GM18508 (cell line): ENCODE data around the gene ANKRD11.
"Not testable (repeated sequence)": the region's sequence is repeated elsewhere in the genome, so short reads cannot be mapped to it uniquely, and the experiment has no call there.

Experiments used
- ATAC-seq: cut with Tn5 transposase; IDR thresholded peaks from one replicate; pipeline ENCODE4 v1.9.1; 2021; ENCODE audit warnings: moderate number of reproducible peaks; ENCODE audit not compliant: insufficient read depth, unreplicated experiment

ANKRD11 gene

DNA sequence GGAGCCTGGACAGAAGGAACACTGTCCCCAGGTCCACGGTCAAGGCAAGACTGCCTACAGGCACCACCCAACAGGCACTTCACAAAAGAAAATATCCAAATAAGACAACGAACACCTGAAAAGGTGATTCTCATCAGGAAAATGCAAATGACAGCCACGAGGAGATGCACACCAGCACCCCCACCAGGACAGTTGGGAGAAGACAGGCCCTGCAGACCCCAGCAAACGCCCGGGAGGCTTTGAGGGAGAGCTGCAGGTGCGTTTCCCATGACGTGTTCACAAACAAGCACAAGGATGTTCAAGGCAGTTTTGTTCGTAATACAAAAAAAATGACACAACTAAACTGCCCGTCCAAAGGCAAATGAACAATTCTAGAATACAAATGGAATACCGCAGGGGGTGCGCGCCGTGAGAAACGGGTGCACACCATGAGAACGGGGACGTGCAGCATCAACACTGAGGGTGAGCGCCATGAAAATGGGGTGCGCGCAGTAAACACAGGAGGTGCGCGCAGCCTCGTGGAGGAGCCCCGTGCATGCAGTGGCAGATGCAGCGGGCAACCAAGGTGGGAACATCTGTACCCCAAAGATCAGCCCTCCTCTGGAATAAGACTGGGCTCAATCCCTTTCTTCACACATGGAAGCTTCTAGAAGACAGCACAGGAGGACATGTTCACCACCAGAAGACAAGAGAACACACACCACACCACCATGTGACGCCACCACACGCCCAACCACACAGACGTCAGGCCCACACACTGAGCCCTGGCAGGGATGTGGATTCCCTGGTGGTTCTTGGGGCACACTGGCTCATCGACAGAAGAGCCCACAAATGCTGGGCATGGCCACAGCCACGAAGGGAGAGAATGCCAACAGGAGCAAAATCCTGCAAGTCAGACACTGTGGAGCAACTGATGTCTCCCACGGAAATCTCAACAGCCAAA, 181.7 kb downstream of the ANKRD11 start:
- no peak for ATAC-seq

DNA sequence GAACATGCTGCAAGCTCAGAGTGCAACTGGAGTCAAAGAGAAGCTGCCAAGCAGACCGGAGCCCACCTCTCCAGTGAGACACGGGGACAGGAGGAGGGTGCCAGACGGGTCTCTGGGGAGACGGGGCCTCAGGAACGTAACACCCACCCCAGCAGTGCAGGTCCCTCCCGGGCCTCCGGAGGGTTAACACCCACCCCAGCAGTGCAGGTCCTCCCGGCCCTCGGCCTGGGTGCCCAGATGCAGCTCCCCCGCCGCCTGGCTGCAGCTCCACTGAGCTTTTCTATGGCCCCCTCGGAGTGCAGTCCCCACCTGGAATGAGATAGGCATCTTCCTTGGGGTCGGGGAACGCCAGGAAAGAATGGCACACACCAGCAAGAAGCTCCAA, 182.9 kb downstream of the ANKRD11 start:
- ATAC-seq: no peak

DNA sequence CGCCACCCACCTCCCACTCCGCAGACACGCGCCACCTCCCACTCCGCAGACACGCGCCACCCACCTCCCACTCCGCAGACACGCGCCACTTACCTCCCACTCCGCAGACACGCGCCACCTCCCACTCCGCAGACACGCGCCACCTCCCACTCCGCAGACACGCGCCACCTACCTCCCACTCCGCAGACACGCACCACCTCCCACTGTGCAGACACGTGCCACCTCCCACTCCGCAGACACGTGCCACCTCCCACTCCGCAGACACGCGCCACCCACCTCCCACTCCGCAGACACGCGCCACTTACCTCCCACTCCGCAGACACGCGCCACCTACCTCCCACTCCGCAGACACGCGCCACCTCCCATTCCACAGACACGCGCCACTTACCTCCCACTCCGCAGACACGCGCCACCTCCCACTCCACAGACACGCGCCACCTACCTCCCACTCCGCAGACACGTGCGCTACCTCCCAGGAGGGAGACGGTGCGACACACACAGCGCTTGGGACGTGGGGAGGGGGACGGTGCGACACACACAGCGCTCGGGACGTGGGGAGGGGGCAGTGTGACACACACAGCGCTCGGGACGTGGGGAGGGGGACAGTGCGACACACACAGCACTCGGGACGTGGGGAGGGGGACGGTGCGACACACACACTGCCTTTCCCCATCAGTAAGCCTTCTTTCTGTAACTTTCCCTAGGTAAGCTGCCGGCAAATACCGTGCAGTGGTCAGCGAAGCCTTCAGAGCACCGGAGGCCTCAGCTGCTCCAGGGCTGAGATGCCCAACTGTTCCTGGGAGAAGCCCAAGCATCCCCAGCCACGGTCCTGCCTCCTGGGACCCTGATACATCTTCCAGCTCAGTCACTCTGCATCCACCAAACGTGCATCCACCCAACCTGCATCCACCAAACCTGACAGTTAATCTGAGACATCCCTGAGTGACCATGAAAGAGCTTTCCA, 183.6 kb downstream of the ANKRD11 start:
- ATAC-seq: not testable (repeated sequence)

DNA sequence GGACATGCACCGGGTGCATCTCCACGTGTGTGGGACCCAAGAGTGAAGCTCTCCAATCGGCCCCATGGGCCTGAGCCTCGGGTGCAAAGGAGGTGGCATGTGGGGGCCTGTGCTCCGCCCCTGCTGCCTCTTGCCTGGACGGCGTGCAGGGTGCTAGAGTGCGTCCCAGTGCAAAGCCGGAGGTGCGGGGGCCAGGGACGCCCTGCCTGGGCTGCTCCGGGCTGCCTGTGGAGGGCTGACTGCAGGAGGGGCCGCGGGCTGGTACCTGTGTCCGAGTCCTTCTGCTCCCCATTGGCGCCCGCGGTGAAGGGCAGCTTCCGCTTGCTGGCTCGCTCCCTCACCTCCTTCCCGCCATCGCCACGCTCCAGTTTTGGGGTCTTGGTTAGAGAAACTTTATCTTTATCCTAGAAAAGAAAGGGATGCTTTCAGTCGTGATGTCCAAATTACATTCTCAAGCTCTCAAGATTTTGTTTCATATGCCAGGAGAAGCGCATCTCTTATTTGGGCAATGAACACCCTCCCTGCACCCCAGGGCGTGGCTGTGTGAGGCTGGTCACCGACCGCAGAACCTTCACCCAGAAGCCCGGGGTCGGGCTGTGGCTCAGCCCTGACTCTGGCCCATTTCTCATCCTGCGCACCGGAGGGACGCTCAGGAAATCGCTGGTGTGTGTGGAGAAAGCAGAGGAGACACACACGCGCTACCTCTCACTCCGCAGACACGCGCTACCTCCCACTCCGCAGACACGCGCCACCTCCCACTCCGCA, 185.2 kb downstream of the ANKRD11 start:
- no peak for ATAC-seq

DNA sequence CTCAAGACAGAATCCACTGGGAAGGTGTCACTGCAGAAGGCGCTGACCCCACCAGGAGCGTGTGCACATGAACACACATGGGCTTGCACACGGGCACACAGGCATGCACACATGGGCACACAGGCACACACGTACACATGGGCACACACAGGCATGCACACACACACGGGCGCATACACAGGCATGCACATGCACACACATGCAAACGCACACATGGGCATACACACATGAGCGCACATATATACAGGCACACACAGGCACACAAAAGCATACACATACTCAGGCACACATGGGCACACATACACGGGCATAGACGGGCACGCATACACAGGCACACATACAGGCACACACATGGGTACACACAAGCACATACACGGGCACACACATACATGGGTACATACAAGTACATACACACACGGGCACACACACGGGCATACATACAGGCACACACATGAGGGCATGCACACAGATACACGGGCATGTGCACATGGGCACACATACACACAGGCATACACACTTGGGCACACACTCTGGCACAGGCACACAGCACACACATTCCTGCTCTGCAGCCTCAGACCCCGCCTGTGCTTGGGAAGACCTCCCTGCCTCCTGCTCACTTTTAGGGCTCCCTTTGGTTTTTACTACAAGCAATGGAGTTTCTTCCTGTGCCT, 186.0 kb downstream of the ANKRD11 start:
- ATAC-seq: no peak

DNA sequence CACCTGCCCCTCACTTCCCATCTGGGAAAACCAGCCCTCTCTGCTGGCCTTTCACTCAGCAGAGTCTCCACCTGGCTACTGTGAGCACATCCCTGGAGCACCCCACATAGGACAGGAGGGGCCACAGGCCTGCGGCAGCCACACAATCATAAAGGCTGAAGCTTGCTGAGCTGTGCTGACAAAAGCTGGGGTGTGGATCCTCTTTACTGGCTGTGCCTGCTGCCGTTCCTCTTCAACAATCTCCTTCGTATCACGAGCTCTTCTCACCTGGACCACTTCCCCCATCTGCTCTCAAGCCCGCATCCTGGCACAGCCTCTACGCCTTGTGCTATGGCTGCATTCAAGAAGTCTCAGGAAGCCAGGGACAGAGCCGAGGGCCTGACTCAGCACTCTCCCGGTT, 186.7 kb downstream of the ANKRD11 start:
- no peak for ATAC-seq

DNA sequence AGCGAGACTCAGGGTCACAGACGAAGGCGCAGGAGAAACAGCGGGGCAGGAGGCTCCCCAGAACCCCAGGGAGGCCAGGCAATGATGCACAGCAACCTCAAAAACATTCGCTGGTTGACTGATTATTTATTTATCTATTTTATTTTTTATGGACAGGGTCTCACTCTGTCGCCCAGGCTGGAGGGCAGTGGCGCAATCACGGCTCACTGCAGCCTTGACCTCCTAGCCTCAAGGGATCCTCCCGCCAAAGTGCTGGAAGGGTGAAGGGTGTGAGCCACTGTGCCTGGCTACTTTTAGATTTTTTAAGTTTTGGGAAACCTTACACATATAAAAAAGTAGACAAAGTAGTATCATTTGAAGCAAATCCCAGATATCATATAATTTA, 189.4 kb downstream of the ANKRD11 start:
- no peak for ATAC-seq

DNA sequence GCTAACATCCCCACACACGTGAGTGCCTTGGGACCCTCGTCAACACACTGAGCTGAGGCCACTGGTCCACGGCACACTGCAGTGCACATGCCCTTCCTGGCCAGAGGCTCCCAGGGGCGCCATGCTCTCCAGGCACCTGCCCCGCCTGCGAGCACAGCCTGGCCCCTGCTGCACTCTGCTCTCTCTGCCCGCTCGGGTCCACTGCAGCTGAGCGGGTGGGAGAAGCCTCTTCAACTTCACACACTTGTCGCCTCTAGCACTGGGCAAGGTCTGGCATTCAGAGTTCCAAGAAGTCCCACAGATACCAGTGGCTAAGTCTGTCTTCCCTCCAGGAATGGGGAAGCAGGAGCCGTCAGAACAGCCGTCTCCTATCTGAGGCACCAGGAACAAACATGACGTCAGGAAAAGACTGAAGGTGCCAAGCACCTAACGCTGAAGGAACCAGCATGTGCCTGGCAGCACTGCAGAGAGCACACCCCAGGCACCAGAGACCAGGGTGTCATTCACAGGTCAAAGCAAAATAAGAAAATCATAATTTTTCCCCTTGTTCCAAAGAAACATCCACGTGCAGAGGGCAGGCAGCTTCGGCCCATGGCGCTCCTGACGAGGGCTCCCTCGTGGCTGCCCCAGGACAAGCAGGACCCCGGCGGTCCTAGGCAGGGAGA, 189.9 kb downstream of the ANKRD11 start:
- no peak for ATAC-seq

DNA sequence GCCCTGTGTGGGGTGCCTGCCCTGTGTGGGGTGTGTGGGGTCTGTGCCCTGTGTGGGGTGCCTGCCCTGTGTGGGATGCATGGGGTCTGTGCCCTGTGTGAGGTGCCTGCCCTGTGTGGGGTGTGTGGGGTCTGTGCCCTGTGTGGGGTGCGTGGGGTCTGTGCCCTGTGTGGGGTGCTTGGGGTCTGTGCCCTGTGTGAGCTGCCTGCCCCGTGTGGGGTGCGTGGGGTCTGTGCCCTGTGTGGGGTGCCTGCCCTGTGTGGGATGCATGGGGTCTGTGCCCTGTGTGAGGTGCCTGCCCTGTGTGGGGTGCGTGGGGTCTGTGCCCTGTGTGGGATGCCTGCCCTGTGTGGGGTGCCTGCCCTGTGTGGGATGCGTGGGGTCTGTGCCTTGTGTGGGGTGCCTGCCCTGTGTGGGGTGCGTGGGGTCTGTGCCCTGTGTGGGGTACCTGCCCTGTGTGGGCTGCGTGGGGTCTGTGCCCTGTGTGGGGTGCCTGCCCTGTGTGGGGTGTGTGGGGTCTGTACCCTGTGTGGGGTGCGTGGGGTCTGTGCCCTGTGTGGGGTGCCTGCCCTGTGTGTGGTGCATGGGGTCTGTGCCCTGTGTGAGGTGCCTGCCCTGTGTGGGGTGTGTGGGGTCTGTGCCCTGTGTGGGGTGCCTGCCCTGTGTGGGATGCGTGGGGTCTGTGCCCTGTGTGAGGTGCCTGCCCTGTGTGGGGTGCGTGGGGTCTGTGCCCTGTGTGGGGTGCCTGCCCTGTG, 190.8 kb downstream of the ANKRD11 start:
- not testable (repeated sequence) for ATAC-seq

DNA sequence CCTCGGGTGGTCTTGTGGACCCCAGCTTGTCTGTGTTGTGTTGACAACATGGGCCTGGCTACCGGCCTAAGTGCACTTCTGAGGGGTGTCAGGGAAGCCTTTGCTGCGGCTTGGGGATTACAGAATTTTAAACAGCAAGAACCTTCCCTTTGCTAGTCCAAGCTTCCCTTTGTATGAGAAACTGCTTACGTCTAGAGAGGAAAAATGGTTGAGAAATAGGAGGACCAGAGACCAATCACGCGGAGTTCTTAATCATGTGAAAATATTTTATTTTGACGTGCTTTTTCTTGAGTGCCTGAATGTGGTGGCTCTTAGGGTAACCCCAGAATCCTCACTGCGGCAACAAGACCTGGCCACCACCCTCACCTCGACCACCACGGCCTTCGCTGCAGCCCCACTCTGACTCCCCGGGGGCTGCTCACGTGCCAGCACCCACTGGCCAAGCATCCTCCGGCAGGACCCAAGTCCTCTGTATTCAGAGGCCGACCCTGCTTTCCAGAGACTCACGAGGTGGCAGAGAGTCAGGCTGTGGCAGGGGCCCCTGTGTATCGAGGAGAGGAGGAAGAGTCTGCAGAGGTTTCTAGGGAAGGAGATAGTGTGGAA, 191.6 kb downstream of the ANKRD11 start:
- ATAC-seq: no peak

DNA sequence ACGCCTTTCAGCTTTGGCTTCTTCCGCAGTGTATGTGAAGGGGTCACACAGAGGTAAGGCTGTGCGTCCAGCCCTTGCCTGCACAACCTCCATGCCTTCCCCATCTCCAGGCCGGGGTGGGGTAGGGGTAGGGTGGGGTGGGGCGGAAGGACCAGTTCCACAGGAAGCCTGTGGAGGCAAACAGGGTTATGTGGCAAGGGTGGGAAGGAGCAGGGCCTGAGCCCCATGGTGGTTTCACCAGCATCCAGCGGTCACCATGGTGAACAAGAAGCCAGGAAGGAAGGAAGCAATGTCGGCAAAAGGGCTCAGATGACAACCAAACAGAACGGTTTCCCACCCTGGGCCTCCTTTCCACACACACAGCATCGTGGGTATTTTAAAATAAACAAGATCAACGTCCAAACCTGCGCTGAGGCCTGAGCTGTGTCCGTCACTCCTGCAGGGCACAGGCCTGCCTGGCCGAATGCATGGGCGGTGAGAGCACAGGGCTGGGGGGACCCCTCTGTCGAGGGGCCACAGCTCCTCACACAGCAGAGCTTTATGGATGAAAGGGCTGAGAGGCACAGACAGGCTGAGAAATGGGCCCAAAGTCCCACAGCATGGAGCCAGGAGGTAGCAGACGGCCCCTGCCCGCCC, 192.3 kb downstream of the ANKRD11 start:
- ATAC-seq: no peak

DNA sequence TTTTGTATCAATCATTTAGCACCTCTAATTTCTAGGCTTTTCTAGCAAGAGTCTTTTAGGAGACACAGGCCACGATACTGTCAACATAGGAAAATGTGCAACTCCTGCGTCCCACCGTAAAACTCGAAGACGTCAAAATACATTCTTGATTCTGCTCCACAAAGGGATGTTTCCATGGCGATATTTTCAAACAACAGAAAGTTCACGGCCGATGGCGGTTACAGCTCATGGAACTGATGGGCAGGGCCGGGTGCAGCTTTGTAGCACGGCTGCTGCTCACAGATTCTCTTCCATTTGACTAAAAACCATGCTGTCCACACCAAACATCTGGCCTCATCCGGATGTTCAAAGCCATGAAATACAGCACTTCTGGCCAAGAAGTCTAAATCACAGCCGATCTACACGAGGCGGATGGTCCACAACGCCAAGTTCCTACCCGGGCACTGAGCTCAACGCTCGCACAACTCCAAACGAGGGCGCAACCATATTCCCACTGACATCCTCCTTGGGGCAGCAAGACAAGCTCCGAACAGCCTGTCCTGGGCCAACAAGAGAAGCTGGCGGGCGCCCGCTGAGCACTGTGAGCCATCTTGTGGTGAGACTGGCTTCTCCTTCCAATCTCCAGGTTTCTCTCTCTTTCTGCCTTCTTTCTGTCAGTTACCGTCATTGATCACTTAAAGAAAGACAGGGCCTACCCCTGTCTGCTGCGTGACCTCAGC, 193.0 kb downstream of the ANKRD11 start:
- ATAC-seq: no peak

DNA sequence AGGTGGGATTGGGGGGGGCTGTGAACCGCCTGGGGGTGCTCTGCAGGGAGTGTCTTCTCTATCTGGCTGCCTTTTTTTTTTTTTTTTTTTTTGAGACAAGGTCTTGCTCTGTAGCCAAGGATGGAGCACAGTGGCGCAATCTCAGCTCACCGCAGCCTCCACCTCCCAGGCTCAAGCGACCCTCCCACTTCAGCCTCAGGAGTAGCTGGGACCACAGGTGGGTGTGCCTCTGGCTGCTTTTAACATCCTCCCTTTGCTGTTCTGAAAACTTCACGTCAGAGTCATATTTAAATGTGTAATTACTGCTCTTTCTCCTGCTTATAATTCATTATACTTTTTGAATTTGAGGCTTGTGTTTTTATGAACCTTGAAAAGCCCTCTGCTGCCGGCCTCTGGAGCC, 194.4 kb downstream of the ANKRD11 start:
- no peak for ATAC-seq

DNA sequence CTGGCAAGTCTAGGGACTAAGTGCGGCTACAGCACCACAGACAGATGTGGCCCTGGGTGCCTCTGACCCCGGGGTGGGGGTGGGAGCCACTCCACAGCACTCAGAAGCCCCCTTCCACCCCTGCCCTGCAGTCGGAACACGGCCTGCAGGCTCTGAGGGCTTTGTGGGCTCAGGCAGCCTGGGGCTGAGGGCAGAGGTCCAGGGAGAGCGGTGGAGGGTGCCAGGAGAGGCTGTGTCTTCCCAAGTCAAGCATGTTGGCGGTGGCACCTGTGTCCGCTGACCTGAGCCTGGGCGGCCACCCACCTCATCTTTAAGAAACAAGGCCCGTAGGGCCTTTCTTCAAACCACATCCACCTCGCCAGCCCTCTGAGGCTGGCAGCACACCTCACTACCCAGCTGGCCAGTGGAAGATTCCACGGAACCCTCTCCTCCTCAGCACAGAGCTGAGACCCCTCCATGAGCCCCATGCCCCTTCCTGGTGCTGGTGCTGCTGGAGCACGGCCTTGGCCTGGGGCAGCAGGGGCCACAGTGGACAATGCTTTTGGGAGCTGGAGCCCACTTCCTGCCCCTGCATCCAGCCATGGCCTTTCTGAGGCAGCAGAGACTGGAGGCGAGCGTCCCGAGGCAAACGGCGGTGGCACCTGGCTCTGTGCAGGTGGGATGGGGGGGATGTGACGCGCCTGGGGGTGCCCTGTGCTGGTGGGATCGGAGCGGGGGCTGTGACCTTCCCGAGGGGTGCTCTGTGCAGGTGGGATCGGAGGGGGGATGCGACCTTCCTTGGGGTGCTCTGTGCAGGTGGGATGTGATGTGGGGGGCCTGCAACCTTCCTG, 195.1 kb downstream of the ANKRD11 start:
- ATAC-seq: no peak

DNA sequence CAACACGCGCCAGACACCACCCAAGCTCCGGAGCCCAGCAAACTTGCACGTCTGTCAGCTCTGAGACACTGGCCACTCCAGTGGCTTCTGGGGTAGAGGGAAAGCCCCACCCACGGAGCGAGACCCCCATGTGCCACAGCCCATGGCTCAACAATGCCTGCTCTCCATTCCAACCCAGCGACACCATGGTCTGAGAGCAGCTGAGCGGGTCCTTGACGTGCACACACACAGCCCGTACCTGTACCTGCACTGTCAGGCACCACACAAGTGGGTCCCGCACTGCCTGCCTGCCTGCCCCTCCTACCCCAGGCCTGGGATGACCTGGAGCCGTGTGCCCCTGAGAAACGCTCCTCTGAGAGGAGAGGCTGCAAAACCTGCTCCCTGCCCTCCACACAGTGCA, 195.9 kb downstream of the ANKRD11 start:
- no peak for ATAC-seq
